H1 (cell line): ENCODE data around the gene RTF1. TPM values are rescaled to one million over a fixed set of nuclear protein-coding genes. Genes with fewer than 3 reads are reported as not detected.

Experiments
- GABPA ChIP-seq: IDR thresholded peaks from 2 replicates; pipeline ENCODE4 v1.6.1; 2011; ENCODE audit warnings: mild to moderate bottlenecking, low read length, moderate library complexity, borderline replicate concordance; ENCODE audit not compliant: insufficient read depth
- RAD21 ChIP-seq, 2 experiments: IDR thresholded peaks in 1 of 2; conservative IDR thresholded peaks in 1 of 2; 2 replicates each; pipeline ENCODE4 v1.6.1; 2011; ENCODE audit warnings: low read depth in 2 of 2, low read length in 2 of 2, improper control_type of control experiment in 1 of 2, inconsistent platforms in 1 of 2, mild to moderate bottlenecking in 1 of 2, moderate library complexity in 1 of 2
- SIRT6 ChIP-seq: IDR thresholded peaks from one replicate; pipeline ENCODE4 v1.7.1; 2012; ENCODE audit warnings: low read length, inconsistent platforms
- SIX5 ChIP-seq: IDR thresholded peaks from 2 replicates; pipeline ENCODE4 v1.6.1; 2011; ENCODE audit warnings: mild to moderate bottlenecking, low read depth, low read length
- TAF1 ChIP-seq: IDR thresholded peaks from 2 replicates; pipeline ENCODE4 v1.6.1; 2011; ENCODE audit warnings: mild to moderate bottlenecking, low read depth, low read length
- TCF12 ChIP-seq: IDR thresholded peaks from 2 replicates; pipeline ENCODE4 v1.6.1; 2011; ENCODE audit warnings: low read depth, mild to moderate bottlenecking, low read length
- polyA plus RNA-seq, 7 experiments: library from polyadenylated mRNA; depleted of rRNA in 3 of 7; stranded (reverse) in 5 of 7; unstranded in 2 of 7; fragments of >200 nt in 5 of 7; fragments of 200-250 nt in 2 of 7; gene quantifications; 1 replicate in 5 of 7; 2 replicates in 1 of 7; 4 replicates in 1 of 7; pipeline versions ENCODE4 v1.2.1 to v1.2.3, GENCODE V29; 2011 to 2013; ENCODE audit warnings: missing spikeins in 2 of 7, mixed read lengths in 2 of 7
- total RNA-seq: library from RNA; stranded (reverse); fragmentation: NEBNext Ultra II Directional; extraction: Animal tissue kit (Norgen Biotek cat#: 25700); gene quantifications from 2 replicates; pipeline ENCODE4 v1.2.1, GENCODE V29; 2021
- TF ChIP-seq, protein P1 (sequence below), 3 experiments: IDR thresholded peaks; 1 replicate in 2 of 3; 2 replicates in 1 of 3; pipeline versions ENCODE4 v1.5.1 to v1.6.1; 2011; ENCODE audit warnings: low read length in 3 of 3, mild to moderate bottlenecking in 3 of 3, inconsistent platforms in 2 of 3, low read depth in 1 of 3, moderate library complexity in 1 of 3; ENCODE audit not compliant: insufficient read depth in 1 of 3; ENCODE audit errors: control extremely low read depth in 1 of 3

The RTF1 gene
- total and polyA plus RNA-seq, 2 of the 8 experiments (the other 6 are each of a cell fraction or from before 2014, with no cell fraction given) = 22.6 to 47.7 TPM

DNA sequence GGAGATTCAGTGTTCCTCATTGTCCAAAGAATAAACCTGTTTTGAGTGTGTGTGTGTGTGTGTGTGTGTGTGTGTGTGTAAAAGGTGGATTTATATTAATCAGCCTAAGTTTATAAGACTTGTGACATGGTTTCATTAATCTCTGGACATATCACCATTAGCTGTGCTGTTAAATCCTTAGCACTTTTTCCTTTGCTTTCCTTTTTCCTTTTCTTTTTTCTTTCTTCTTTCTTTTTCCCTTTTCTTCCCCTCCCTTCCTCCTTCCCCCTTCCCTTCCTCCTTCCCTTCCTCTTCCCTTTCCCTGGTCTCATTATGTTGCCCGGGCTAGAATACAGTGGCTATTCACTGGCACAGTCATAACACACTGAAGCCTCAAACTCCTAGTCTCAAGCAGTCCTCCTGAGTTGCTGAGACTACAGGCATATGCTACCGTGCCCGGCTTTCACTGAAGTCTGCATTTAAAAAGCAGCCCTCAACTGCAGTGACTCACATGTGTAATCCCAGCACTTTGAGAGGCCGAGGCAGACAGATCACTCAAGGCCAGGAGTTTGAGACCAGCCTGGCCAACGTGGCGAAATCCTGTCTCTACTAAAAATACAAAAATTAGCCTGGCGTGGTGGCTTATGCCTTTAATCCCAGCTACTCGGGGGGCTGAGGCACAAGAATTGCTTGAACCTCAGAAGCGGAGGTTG lies 48.1 kb downstream of the RTF1 start (continued):
- TF ChIP-seq, protein P1, sequence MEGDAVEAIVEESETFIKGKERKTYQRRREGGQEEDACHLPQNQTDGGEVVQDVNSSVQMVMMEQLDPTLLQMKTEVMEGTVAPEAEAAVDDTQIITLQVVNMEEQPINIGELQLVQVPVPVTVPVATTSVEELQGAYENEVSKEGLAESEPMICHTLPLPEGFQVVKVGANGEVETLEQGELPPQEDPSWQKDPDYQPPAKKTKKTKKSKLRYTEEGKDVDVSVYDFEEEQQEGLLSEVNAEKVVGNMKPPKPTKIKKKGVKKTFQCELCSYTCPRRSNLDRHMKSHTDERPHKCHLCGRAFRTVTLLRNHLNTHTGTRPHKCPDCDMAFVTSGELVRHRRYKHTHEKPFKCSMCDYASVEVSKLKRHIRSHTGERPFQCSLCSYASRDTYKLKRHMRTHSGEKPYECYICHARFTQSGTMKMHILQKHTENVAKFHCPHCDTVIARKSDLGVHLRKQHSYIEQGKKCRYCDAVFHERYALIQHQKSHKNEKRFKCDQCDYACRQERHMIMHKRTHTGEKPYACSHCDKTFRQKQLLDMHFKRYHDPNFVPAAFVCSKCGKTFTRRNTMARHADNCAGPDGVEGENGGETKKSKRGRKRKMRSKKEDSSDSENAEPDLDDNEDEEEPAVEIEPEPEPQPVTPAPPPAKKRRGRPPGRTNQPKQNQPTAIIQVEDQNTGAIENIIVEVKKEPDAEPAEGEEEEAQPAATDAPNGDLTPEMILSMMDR (IDR thresholded peaks at IDR 0.05; ENCODE audit: control extremely low read depth in 1 of 3, insufficient read depth in 1 of 3, low read depth in 1 of 3, low read length in 3 of 3) = no peak
- no peak for TF ChIP-seq TCF12
- TF ChIP-seq SIX5 = no peak
- TF ChIP-seq RAD21 (IDR thresholded peaks at IDR 0.05 in 1 of 2, conservative IDR thresholded peaks at IDR 0.05 in 1 of 2; ENCODE audit: low read depth in 2 of 2, low read length in 2 of 2) = no peak
- no peak for TF ChIP-seq SIRT6
- TF ChIP-seq TAF1 = no peak
- no peak for TF ChIP-seq GABPA
- TF ChIP-seq, all 59 proteins: peak for 0
